GM18520 (cell line): ENCODE measurements around the gene BCL2L1.

ENCODE experiments used
- ATAC-seq: cut with Tn5 transposase; IDR thresholded peaks from one replicate; pipeline ENCODE4 v1.9.1; 2021; ENCODE audit not compliant: unreplicated experiment

Gene BCL2L1

GRCh38 chr20:31694842-31695593, 27.6 kb downstream of the BCL2L1 start:
- ATAC-seq = no peak

DNA sequence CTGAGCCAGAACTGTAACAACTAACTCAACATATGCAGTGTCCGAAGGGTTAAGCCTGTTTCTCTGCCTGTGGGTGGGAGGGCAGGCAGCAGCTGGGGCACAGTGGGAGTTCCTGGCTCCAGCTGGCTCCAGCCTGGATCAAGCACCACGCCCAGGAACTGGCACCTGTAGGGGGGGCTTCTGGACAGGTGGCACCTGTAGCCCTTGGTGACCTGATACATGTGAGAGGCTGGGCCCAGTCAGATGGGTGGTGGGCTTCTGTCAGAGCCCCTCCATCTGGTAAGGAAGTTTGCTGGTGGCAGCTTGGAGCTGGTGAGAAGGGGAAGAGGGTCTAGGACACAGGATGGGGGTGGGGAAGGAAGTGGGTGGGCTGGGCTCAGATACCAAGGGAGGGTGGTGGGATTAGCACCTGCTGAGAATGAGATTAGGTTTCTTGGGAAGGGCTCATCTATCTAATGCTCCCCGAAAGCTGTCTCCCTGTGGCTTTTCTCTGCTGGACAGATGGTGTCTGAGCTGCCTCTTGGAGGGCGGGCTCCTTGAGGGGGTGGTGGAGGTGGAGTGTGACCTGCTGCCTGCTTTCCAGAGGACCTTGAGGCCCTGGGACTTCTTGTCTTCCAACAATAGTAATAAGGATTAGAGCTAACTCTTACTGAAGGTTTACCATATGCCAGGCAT, 28.5 kb downstream of the BCL2L1 start:
- ATAC-seq = no peak

DNA sequence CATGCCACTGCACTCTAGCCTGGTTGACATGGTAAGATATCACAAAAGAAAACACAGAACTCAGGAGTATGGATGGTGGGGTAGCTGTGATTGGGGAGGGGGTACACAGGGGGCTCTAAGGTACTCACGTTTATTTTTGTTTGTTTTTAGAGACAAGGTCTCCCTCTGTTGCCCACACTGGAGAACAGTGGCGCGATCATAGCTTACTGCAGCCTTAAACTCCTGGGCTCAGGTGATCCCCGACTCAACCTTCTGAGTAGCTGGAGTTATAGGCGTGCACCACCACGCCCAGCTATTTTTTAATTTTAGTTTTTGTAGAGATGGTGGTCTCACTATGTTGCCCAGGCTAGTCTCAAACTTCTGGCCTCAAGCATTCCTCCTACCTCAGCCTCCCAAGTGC, 29.3 kb downstream of the BCL2L1 start:
- no peak for ATAC-seq

- peak; percentile 36 for ATAC-seq
Observed at GRCh38 chr20:31691646-31692275, 30.9 kb downstream of the BCL2L1 start.

- ATAC-seq = no peak
Observed at GRCh38 chr20:31690124-31690666, 32.5 kb downstream of the BCL2L1 start.

- no peak for ATAC-seq
Observed at GRCh38 chr20:31689141-31689540, 33.5 kb downstream of the BCL2L1 start.

GRCh38 chr20:31687777-31688176, 34.9 kb downstream of the BCL2L1 start:
- ATAC-seq = no peak

GRCh38 chr20:31685853-31686643, 36.6 kb downstream of the BCL2L1 start:
- ATAC-seq = no peak

- no peak for ATAC-seq
Observed at GRCh38 chr20:31684153-31685015, 38.3 kb downstream of the BCL2L1 start.

DNA sequence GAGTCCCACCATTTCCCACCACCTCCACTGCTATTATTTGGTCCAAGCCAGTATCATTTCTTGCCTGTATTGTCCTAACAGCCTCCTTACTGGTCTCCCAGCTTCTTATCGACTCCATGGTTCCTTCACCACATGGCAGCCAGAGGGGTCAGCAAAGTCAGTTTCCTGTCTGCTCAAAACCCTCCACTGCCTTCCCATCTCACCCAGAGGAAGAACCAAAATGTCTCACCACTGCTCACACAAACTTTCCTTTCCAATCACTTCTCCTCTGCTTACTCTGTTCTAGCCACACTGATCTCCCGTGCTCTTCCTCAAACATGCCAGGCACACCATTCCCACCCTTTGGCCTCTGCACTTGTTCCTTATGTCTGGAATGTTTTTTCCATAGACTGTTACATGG, 39.7 kb downstream of the BCL2L1 start:
- no peak for ATAC-seq

DNA sequence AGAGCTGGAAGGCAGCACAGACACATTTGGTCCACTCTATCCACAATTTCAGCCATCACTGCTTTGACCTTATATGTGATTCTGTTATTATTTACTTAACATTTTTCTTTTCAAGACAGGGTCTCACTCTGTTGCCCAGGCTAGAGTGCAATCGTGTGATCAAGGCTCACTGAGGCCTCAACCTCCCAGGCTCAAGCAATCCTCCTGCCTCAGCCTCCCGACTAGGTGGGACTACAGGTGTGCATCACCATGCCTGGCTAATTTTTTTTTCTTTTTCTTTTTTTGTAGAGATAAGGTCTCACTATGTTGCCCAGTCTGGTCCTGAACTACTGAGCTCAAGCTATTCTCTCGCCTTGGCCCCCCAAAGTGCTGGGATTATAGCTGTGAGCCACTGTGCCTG, 40.3 kb downstream of the BCL2L1 start:
- ATAC-seq = no peak

DNA sequence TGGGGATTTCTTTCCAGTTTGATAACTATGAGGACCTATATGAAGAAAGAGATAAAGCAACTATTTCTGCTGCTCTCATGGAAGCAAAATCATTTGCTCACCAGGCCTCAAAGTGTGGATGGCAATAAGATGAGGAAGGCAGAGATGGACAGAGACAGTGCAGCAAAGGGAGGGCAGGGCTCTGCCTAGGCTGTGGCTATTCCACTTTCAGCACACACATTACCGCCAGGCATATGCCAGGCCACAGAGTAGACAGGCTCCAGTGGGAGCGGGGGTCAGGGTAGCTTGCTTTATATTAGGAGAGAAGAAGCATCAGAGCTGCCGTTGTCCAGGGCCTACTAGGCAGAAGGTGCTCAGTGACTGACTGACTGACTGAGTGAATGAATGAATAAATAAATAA, 40.9 kb downstream of the BCL2L1 start:
- ATAC-seq = no peak

DNA sequence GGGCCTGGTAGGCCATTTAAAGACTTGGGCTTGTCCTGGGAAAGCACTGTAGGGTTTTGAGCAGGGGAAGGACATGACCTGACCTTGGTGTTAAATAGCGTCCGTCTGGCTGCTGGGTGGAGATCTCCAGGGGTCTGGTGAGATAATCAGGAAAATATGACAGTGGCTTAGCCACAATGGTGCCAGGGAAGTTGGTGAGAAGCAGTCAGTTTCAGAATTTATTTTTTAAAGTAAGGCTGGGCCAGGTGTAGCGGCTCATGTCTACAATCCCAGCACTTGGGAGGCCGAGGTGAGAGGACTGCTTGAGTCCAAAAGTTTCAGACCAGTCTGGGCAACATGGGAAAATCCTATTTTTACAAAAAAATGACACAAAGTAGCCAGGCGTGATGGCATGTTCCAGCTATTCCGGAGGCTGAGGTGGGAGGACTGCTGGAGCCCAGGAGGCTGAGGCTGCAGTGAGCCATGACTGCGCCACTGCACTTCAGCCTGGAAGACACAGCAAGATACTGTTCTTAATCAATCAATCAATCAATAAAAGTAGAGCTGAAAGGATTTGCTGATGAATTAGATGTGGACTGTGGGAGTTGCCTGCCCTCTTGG, 41.4 kb downstream of the BCL2L1 start:
- ATAC-seq = no peak

DNA sequence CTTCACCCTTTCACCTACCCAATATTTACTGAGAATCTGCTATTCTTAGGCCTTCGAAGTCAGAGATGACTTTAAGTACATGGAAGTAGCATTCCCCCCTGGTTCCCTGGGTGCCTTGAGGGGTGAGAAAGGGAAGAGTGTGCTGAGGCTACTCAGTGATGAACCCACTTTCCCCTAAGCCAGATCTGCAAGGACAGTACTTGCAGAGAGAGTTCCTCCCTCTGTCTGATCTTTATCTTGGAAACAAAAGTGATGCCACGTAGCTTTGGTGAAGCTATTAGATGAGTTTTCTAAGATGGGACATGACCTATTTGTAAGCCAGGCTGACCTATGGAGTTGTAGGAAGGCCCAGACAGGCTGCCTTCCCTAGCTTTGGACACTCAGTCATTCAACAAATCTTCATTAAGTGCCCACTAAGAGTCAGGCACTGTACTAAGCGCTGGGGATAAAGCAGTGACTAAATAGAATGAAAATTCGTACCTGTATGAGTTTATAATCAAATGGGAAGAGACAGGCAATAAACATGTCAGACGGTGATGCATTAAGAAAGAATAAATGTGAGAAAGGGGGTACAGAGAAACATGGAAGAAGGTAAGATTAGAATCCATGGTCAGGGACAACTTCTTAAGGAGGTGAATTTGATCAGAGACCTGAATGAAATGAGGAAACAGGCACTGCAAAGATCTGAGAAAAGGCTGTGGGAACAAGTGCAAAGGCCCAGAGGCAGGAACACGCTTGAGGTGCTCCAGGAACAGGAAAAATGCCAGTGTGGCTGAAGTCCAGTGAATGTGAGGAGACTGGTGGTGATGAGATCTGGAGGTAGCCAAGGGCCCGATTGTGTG, 42.2 kb downstream of the BCL2L1 start:
- no peak for ATAC-seq

- ATAC-seq = no peak
Observed at GRCh38 chr20:31679357-31680285, 43.0 kb downstream of the BCL2L1 start.

DNA sequence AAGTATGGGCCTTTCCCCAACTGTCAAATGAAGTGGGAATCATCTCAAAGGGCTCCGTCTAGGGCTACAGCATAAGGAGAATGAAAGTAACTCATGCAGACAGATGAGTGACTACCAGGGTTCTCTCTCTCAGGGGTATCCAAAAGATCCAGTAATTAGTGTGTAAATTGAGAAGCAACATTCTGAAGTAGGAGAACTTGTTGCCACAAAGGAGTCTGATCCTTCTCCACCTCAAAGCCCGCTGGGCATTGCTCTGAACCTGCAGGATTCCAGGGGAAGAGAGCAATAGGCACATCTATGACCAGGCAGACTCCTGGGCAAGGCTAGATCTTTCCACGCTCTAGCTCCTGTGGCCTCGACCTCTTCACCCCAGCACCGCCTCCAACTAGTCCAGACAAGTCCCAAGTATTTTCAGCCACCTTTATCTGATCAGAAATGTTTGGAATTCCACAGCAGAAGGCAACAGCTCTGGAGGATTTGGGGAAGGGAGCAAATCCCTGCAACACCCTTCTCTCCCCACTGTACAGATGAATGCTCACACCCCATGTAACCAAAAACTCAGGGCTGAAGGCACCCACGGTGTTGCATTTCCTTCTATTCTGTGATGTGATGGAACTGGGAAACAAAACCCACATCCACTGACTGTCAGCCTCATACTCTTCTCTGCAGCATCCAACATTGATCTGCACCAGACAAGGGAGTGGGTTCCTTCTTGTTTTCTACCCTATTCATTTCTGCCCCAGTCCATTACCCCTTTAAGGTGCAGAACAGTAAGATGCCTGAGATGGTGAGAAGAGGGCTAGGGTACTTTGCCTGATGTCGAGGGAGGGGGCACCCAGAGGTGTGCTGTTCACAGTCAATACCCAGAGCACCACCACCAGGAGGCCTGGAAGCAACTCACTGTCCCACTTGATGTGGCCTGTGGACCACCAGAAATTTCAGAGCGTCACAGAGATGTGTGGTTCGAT, 44.0 kb downstream of the BCL2L1 start:
- no peak for ATAC-seq
